Measurements from ENCODE around the gene CDKN2AIP. TPM values are rescaled to one million over a fixed set of nuclear protein-coding genes. Genes with fewer than 3 reads are reported as not detected.

Gene CDKN2AIP
- total RNA-seq, 6 experiments from 2014 or later: 5.6 to 10.6 (median 6.8) TPM

- DNase-seq (no peak), ATAC-seq (no peak)
- intact Hi-C loops (cut with DNase I): no loop called here
- no peak for TF ChIP-seq POLR2A (IDR thresholded peaks at IDR 0.05)
- TF ChIP-seq CTCF (IDR thresholded peaks at IDR 0.05): no peak
- Histone ChIP-seq H3K4me1 (peaks cover 0 to 8% (median 0%) of the 10 kb centered on the region in 4 donors), H3K4me3 (no peak overlapping the region), H3K27ac (no peak overlapping the region), H3K36me3 (no peaks in the 10 kb centered on the region), H3K9me3 (no peaks in the 10 kb centered on the region), H3K27me3 (no peaks in the 10 kb centered on the region)
- 61% methylated on average over 2 of the region's 9 CpGs for WGBS (ENCODE audit: insufficient coverage, low coverage, low lambda C conversion rate, missing lambda C conversion rate)
Measured at GRCh38 chr4:183409934-183410333, 34.5 kb upstream of the CDKN2AIP start.

GRCh38 chr4:183411291-183411861 is 33.1 kb upstream of the CDKN2AIP start:
- peak overlapping the region in 1 of 3 donors; percentile 46 for H3K27ac ChIP-seq
- H3K9me3 ChIP-seq: no peaks in the 10 kb centered on the region
- no peak for DNase-seq
- H3K4me3 ChIP-seq: no peak overlapping the region
- H3K27me3 ChIP-seq: no peaks in the 10 kb centered on the region
- H3K4me1 ChIP-seq: peaks cover 0 to 8% (median 0%) of the 10 kb centered on the region in 4 donors
- peak in 2 of 4 donors; percentile 8 to 35 for ATAC-seq
- no peak for TF ChIP-seq CTCF (IDR thresholded peaks at IDR 0.05)
- H3K36me3 ChIP-seq: no peaks in the 10 kb centered on the region
- intact Hi-C loops (cut with DNase I): no loop called here
- WGBS (ENCODE audit: insufficient coverage, low coverage, low lambda C conversion rate, missing lambda C conversion rate): 66% methylated on average over 11 of the region's 11 CpGs

- ATAC-seq: peak in 3 of 4 donors; percentile 20 to 22 (median 21)
- DNase-seq: no peak
- no peak overlapping the region for H3K27ac ChIP-seq
- intact Hi-C loops (cut with DNase I): no loop called here
- no peaks in the 10 kb centered on the region for H3K27me3 ChIP-seq
- TF ChIP-seq POLR2A (IDR thresholded peaks at IDR 0.05): no peak
- TF ChIP-seq CTCF (IDR thresholded peaks at IDR 0.05): no peak
- no peak overlapping the region for H3K4me3 ChIP-seq
- H3K9me3 ChIP-seq: no peaks in the 10 kb centered on the region
- peaks cover 0 to 8% (median 0%) of the 10 kb centered on the region in 4 donors for H3K4me1 ChIP-seq
- H3K36me3 ChIP-seq: no peaks in the 10 kb centered on the region
- WGBS (ENCODE audit: insufficient coverage, low coverage, low lambda C conversion rate, missing lambda C conversion rate): 68% methylated on average over 9 of the region's 11 CpGs
Measured at GRCh38 chr4:183412821-183413220, 31.6 kb upstream of the CDKN2AIP start.

- H3K4me3 ChIP-seq: no peak overlapping the region
- no peaks in the 10 kb centered on the region for H3K36me3 ChIP-seq
- H3K4me1 ChIP-seq: peaks cover 0 to 8% (median 0%) of the 10 kb centered on the region in 4 donors
- TF ChIP-seq POLR2A (IDR thresholded peaks at IDR 0.05) (no peak), CTCF (IDR thresholded peaks at IDR 0.05) (no peak)
- 87% methylated on average over 11 of the region's 28 CpGs for WGBS (ENCODE audit: insufficient coverage, low coverage, low lambda C conversion rate, missing lambda C conversion rate)
- no peak overlapping the region for H3K27ac ChIP-seq
- intact Hi-C loops (cut with DNase I): no loop called here
- DNase-seq: no peak
- peak in 1 of 4 donors; percentile 17 for ATAC-seq
- no peaks in the 10 kb centered on the region for H3K27me3 ChIP-seq
- H3K9me3 ChIP-seq: no peaks in the 10 kb centered on the region
Measured at GRCh38 chr4:183413234-183414200, 30.9 kb upstream of the CDKN2AIP start.
